Measurements from ENCODE around the gene RAB12.
"Not testable (repeated sequence)": the region's sequence is repeated elsewhere in the genome, so short reads cannot be mapped to it uniquely, and the experiment has no call there.

Gene RAB12

DNA sequence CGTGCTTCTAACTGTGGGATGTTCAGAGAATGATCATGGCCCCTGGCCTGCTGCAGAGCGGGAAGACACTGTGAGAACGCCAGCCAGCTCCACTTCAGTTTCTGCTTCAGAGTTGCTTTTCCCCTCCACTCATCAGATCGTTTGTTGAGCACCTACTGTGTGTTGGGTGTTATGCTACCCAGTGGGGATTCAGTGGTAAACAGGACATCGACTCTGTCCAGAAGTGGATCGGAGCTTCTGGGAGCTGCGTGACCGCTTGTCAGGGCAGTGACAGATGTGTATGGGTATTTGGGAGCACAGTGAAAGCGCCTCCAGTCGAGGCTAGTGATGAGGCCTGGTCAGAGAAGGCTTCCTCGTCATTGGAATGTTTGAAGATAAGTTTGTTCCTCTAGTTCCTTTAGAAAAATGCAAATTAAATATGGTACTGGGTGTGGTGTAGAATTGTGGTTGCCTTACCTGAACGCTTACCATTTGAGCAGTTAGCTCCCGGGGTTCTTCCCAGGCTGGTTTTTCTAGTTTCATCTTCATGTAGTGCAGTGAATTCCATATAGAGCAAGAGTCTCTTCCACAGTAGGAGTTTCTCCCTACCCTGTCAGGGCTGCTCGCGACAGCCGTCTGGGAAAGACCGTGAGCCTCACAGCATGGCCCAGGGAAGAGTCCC, 2.8 kb downstream of the RAB12 start:
- DNase-seq (ENCODE audit: low read depth in 2 of 2), result no peak

DNA sequence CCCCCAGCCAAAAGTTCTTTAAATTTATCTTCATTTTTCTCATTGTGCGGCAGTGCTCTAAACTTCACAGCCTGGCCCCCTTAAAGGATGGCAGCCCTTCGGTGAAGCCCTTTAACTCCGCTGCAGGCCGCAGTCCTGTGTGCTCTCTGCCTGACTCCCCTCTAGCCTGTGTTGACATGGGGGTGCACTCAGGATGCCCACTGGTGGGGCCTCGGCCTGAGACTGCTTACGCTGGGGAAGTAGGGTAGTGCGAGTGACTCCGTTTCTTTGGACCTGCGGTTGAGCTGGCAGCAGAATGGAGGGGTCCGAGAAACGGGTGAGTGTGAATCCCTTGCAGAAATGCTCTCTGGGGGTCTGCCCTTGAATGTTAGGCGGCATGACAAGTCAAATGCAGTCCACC, 5.6 kb downstream of the RAB12 start:
- DNase-seq (ENCODE audit: low read depth in 2 of 2), result no peak

DNA sequence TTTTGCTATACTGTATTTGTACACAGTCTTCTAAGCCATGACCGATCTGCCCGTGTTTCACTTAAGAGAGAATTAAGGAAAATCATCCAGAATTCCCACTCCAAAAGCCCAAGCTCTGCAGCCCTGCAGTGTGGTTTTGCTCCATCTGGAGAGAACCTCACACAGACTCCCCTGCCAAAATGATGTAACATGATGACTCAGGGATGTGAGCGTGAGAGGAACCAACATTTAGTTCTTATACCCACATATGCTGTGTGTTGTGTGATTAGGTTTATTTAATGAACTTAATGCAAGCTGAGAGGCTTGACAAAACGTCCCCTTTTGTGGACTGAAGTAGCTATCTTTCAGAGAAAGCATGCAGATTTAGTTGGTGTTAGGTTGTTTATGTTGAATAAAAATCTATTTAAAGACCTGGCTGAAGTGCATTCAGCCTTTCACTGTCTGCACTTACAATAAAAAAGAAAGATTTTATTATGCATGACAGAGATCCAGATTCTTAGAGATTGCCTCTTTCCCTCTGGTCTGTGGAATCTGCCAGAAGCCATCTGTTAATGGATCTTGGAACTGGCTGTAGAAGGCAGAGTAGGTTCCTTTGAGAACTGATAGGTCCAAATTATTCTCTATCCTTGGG, 6.3 kb downstream of the RAB12 start:
- no peak for DNase-seq (ENCODE audit: low read depth in 2 of 2)

DNA sequence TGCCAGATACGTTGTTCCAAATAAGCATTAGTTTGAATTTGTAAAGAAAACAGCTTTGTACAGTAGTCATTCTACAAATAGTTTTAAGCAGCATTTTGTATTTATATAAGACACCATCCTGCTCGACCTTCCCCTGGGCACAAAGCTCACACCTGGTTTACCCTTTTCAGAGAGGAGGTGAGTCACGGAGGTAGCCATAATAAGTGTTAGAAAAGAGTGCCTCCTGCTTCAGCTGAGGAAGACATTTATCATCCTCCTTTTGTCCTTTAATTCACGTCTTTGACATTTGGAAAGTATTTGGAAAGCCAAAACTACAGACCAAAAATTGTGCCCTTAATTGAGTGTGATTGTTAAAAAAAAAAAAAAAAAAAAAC, 6.8 kb downstream of the RAB12 start:
- no peak for DNase-seq (ENCODE audit: low read depth in 2 of 2)

DNA sequence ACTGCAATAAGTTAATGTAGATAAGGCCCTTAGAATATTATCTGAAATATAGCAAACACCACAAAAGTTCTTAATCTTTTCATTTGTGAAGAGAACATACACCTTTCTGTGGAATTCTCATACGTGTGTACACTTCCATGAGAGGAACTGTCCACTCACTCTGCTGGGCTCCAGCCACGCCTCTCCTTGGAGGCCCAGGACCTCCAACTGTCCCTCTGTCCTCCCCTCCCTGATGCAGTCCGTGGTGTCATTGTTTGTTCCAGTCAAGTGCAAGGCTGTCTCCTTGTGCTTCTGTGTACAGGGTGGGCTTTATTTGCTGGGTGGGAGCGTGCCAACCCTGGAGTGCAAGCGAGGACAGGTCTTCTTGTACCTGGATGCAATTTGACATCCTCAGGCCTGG, 8.7 kb downstream of the RAB12 start:
- DNase-seq (ENCODE audit: low read depth in 2 of 2), result no peak

DNA sequence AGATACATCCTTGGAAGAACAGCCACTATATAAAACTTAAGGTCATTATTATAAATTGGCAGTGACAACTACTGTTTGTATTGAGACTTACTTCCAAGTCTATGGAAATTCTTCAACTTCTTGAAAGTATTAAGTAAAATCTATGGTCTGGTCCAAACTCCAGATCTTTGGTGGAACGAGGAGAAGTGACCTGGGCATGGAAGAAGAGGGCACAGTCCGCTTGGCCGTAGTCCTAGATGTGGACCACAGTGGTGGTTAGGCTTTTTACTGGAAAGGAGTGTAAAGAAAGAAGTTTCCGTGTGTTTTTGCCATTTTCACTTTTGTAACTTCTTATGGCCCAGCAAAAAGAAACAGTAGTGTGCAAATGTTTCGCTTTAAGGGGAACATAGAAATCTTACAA, 9.8 kb downstream of the RAB12 start:
- no peak for DNase-seq (ENCODE audit: low read depth in 2 of 2)

DNA sequence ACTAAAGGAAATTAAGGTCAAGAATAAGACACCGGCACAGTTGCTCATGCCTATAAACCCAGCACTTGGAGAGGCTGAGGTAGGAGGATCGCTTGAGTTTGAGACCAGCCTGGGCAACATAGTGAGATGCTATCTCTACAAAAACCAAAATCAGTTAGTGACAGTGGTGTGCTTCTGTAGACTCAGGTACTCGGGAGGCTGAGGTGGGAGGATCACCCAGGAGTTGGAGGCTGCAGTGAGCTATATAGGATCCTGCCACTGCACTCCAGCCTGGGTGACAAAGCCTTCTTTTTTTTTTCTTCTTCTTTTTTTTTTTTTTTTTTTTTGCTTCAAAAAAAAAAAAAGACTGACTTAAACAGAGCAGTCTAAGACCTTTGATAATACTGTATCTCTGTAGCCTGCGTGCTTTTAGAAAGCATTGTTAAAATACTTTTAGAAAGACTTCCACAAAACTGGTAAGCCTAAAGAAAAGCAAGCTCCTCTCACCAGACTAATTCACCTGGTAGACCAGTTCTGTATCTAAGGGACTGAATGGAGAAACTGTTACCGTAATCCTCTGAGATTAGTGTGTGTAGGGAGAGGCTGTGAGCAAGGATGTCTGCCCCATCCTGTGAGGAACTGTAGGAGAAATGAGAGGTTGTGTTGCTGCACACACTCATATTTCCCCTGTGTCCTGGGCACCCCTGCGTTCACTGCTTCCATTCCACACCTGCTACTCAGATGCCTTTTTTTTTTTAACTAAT, 10.8 kb downstream of the RAB12 start:
- DNase-seq (ENCODE audit: low read depth in 2 of 2), result no peak

DNA sequence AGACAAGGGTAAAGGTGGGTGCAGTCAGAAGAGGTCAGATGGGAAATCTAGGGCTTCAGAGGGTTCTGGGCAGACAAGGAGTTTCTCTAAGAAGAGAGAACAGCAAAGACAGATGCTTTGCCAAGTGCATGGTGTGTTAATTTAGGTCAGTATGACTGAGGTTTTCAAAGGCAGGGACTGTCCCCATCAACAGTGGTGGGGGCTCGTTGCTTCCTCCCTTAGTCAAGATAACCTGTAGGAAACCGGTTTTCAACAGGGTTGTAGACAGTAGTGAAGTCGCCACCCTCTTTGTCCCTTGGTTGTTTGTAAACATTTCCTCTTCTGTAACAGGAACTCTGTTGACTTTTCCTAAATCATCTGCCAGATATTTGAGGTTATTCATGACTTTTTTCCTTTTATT, 11.6 kb downstream of the RAB12 start:
- no peak for DNase-seq (ENCODE audit: low read depth in 2 of 2)

DNA sequence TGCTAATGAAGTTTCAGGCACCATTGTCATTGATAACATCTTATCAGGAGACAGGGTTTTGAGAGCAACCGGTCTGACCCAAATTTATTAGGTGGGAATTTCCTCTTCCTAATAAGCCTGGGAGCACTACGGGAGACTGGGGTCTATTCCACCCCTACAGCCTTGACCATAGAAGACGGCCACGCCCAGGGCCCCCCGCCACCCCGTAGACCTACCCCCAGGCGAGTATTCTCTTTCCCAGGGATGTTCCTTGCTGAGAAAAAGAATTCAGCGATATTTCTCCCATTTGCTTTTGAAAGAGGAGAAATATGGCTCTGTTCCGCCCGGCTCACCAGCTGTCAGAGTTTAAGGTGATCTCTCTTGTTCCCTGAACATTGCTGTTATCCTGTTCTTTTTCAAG, 13.4 kb downstream of the RAB12 start:
- DNase-seq (ENCODE audit: low read depth in 2 of 2), result not testable (repeated sequence)

DNA sequence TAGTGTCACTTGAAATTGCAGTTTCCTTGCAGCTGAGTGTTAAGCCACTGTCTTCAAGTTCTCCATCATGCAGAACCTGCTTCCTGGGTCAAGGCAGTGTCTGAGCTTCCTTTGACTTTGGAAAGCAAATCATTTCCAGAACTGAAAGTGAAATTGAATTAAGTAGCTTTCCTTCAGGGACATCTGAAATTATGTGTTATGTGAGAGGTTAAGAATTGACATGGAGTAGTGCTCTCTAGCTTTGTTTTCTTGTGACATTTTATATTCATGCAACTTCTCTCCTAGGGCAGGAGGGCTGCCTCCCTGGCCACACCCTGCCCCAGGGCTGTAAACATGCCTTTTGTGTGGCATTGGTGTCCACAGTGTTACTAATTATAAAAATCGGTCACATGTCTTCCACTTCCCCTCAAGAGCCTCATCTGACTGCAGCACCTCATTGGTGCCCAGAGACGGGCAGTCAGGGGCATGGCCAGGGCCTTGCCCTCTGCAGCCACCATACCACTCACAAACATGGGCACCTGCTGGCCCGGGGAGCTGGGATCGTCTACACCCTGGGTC, 14.4 kb downstream of the RAB12 start:
- DNase-seq (ENCODE audit: low read depth in 2 of 2), result no peak

DNA sequence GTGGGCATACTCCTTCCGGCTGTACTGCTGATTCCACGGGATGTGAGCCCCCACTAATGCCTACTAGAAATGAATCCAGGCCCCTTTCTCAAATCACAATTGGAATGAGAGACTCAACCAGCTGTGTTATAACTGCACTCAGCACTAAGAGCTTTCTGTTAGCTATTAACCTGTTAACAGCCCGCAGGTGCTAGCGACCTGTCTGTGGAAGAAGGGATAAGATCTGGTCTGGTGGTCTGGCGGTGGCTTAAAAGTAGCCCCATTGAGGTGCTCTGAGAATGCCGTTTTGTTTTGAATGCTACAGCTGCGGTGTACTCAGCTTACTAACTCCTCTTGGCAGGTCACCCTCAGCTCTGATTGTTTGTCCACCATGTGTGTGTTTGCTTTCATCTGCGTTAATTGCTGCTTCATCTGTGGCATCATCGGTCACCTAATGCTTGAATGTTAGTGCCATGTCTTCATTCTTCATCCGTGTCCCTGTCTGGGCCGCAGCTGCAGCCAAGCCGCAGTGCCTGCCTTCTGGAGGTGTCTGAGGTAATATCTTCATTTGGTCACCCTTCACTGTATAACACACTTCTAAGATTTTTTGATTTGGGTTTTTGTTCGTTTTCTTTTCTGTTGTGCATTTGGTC, 16.3 kb downstream of the RAB12 start:
- DNase-seq (ENCODE audit: low read depth in 2 of 2), result no peak

DNA sequence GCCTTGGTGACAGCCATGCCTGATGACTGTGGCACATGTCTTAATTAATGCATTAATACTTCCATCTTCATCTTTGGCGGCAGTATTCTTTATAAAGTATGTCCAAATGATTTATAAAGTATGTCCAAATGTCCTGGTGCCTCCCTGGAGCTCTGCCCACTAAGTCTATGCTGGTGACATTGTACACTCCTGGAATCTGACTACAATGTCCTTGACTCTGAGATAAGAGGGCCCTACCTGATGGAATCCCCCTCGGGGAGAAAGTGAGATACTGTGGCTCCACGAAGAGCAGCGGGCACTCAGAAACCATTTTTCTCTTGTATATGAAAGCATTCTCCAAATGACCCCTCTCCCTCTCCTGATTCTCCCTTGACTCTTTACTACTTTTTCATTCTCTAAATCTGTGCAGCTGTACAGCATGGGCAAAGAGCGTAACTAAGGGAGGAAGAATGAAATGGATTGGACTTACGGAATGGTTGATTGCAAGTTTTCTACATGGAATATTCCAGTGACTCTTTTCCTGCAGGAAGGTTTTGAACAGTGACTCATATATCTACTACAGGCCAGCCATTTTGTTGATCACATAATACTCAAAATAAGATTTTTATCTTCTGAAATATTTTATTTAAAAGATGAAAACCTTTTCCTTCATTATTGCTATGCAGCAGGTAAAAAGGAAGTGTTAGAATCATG, 17.3 kb downstream of the RAB12 start:
- no peak for DNase-seq (ENCODE audit: low read depth in 2 of 2)

DNA sequence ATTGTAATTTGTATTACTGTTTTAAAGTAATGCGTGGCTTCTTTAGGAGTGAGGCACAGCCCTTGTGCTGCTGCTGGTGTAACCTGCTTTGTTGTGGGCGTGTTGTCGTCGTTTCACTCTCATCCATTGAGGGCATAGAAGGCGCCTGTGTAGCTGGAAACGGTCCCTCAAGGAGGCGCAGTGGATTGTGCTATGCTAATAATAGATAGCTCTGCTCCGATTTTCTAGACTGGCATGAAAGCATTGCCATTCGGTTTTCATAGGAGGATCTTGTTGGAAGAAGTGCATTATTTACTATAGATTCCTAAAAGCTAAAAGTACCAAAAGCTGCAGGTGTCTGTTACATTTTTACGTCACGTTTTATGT, 17.9 kb downstream of the RAB12 start:
- DNase-seq (ENCODE audit: low read depth in 2 of 2), result no peak

DNA sequence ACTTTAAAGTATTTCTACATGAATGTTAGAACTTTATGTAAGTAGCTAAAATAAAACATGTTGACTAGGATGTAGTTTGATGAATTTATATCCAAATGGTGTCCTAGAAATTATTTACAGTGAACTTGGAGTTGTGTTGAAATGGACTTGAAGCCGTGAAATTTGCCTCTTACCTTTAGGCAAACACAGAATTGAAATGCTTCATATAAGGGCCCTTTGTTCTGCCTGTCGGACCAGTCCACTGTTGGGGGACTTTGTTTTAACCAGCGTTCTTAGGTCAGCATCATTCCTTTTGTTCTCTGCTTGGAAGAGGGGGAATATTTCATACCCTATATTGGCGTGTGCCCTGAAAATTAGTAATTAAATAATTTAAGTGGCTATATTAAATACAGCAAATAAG, 18.3 kb downstream of the RAB12 start:
- DNase-seq (ENCODE audit: low read depth in 2 of 2), result no peak

DNA sequence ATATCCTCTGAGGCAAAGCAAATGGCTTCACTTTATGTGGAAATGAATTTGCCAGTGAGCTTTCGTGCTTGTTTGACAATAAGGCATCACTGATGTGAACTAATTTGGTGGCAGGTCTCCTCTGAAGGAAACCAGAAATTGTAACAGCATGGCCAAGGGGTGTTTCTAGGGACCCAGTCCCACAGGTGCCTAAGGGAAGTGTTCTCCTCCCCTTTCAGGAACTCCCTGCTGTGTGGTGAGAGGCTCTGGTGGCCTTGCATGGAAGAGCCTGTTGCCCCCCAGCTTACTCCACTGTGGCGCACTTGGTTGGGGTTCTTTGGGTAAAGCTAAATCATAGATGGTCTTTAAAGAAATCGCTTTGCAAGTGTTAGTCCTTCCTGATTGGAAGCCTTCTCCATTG, 20.4 kb downstream of the RAB12 start:
- DNase-seq (ENCODE audit: low read depth in 2 of 2), result no peak

DNA sequence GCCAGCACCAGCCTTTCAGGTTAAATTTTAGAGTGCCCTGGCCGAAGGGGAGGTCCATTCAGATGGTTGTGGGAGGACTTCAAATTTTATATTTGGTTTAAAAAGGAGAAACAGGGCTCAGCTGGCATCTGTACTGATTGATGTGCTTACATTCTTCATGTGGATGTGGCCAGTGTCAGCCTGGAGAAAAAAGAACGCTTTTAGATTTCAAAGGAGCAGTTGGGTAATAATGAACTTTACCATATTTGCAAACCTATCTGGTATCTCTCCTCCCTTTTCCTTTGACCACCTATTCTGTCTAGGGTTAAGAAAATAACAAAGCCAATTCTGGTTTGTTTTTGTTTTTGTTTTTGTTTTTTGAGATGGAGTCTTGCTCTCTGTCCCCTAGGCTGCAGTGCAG, 21.3 kb downstream of the RAB12 start:
- no peak for DNase-seq (ENCODE audit: low read depth in 2 of 2)

DNA sequence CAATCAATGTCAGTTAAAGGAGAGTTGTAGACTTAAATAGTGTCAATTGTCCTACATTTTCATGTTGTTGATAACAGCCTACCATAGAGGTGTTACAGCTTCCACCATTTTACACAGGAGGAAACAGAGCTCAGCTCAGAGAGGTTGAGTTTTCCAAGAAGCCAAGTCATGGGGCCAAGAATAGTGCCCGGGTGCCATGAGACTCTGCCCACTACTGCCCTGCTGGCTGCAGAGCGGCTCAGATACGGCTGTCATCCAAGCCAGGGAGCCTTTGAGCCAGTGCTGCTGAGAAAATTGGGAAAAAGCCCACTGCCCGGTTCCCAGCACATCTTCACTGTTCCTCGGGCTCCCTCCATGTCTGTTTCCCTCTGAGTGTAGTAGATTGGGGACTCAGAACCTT, 22.0 kb downstream of the RAB12 start:
- DNase-seq (ENCODE audit: low read depth in 2 of 2), result no peak

DNA sequence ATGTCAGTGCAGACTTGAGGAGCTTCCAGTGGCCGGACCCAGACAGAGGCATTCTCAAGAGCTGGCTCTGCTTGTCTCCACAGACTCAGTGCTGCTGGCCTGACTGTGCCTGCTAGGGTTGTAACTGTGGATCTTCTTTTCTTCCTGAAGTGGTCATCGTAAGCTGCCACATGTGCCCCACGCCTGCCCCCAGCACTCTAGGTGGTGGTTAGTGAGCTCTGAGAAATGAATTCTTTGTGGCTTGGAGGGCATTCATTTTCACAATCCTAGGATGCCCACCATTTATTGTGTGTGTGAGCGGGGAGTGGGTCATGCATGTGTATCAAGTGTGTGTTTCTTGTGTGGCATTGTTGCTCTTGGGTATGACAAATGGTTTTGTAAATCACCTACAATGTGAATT, 23.1 kb downstream of the RAB12 start:
- no peak for DNase-seq (ENCODE audit: low read depth in 2 of 2)

DNA sequence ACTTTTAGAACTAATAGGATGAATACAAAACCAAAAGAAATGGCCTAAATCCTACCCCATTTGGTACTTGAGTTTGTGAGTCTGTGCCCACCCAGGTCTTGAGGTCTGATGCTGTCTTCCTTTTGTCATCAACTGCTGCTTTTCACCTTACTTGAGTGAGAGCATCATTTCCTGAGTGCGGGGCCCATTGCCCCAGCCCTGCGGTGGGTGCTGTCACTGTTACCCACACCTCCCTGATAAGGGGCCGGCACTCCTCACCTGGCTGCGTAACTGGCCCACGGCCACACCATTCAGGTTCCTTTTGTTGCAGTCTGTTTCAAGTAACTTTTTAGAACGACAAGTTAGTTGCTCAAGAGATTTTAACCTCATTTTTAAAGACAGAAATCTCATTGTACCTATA, 25.3 kb downstream of the RAB12 start:
- no peak for DNase-seq (ENCODE audit: low read depth in 2 of 2)

DNA sequence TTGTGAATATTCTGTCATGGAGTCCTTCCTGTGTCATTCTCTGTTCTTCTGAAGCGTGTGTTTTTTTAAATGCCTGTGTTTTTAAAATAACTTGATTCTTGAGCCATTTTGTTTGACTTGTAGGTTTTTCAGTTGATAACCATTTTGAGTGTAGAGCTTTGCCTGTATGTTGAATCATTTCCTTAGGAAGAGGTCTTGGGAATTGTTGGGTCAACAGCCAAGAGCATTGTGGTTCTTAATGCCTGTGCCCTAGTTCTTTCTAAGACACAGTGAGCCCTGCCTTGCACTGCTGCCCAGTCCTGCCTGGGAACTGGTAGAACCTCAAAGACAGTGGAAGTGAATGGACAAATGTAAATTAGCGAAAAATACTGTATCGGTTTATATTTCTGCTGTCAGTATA, 25.9 kb downstream of the RAB12 start:
- no peak for DNase-seq (ENCODE audit: low read depth in 2 of 2)

DNA sequence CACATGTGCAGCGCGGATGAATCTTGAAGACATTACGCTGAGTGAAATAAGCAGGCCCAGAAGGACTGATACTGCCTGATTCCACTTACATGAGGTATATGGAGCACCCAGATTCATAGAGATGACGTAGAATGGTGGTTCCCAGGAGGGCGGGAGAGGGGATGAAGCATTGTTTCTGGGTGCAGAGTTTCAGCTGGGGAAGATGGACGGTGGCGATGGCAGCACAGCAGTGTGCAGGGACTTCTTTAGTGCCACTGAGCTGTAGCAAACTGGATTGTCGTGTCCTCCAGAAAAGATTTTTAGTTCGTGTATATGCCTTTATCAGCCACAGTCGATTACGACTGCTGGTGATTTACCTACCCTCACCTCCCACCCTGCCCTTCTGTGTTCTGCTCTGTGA, 30.5 kb downstream of the RAB12 start:
- DNase-seq (ENCODE audit: low read depth in 2 of 2), result no peak

DNA sequence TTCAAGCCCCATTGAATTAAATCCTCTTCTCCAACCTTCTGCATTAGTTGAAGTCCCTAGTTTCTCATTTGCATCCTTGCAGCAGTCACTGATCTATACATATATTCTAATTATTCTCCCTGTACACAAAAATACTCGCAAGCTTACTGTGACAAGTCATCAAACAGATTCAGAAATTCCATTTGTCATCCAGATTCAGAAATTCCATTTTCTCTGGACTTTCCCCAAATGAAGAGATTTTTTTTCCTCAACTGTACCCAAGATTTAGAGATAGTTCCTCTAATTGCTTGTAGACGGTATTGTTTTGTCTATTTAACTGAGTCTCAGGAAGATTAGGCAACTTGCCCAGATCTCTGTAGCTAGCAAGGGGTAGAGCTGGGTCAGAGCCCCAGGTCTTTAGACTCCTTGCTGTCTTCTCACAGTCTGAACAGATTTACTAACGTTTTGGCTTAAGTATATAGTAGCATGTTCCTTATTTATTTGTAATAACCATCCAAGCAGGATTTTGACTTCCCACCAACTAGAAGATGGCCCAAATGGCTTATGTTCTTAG, 34.2 kb downstream of the RAB12 start:
- no peak for DNase-seq (ENCODE audit: low read depth in 2 of 2)
